ENCODE measurements around the gene TGFBR3L. TPM values are rescaled to one million over a fixed set of nuclear protein-coding genes. Genes with fewer than 3 reads are reported as not detected.

Gene TGFBR3L
- total RNA-seq, 2 experiments from 2014 or later: 0.13 to 0.61 TPM

GRCh38 chr19:7968008-7968795, 53.6 kb downstream of the TGFBR3L start:
- H3K9me3 ChIP-seq (ENCODE audit: low read length): no peaks in the 10 kb centered on the region
- H3K9me2 ChIP-seq (ENCODE audit: insufficient read depth, low read length): no peaks in the 10 kb centered on the region
- no peaks in the 10 kb centered on the region for H3K4me1 ChIP-seq (ENCODE audit: insufficient read depth, low read length, poor library complexity, severe bottlenecking)
- H3K79me2 ChIP-seq (ENCODE audit: insufficient read depth, low read depth, low read length): no peaks in the 10 kb centered on the region
- ChIA-PET POLR2A (no interaction called here), CTCF (ENCODE audit: unreplicated experiment) (no interaction called here)
- TF ChIP-seq CTCF (conservative IDR thresholded peaks at IDR 0.05; ENCODE audit: low read length): no peak
- no peak for TF ChIP-seq EZH2phosphoT487 (IDR thresholded peaks at IDR 0.05; ENCODE audit: borderline replicate concordance, low read depth, low read length)
- intact Hi-C loops (cut with micrococcal nuclease; ENCODE audit: unreplicated experiment): no loop called here
- H3K27ac ChIP-seq (ENCODE audit: low read depth, low read length, poor library complexity, severe bottlenecking): no peak overlapping the region
- peaks cover 85% of the 10 kb centered on the region for H3K36me3 ChIP-seq (ENCODE audit: insufficient read depth, low read length)
- no peaks in the 10 kb centered on the region for H4K20me1 ChIP-seq (ENCODE audit: insufficient read depth, low read length)
- no TSS peak for BruUV-seq (replicated peaks)
- no peak overlapping the region for H3K4me2 ChIP-seq (ENCODE audit: low read length)
- DNase-seq (ENCODE audit: low spot score): no peak
- no peak overlapping the region for H3K4me3 ChIP-seq (ENCODE audit: low read depth, low read length, poor library complexity, severe bottlenecking)
- no peak overlapping the region for H2AFZ ChIP-seq (ENCODE audit: low read length)

Other genes starting within 250 kb of the TGFBR3L start
- not detected in 2 replicates for gene RETN, start 245.8 kb upstream of the TGFBR3L start, total RNA-seq (2014; rRNA removed; shearing (Covaris generic))
- not detected in 2 replicates for gene RETN, start 245.8 kb upstream of the TGFBR3L start, total RNA-seq (2022)
- gene MCEMP1, start 237.7 kb upstream of the TGFBR3L start, total RNA-seq (2014; rRNA removed; shearing (Covaris generic)): 0.22 and 0.28 TPM in 2 replicates
- gene MCEMP1, start 237.7 kb upstream of the TGFBR3L start, total RNA-seq (2022): not detected in 2 replicates
- 78.4 and 91.5 TPM in 2 replicates for gene TRAPPC5, start 234.0 kb upstream of the TGFBR3L start, total RNA-seq (2014; rRNA removed; shearing (Covaris generic))
- 115 and 150 TPM in 2 replicates for gene TRAPPC5, start 234.0 kb upstream of the TGFBR3L start, total RNA-seq (2022)
- 3.3 and 3.7 TPM in 2 replicates for gene FCER2, start 212.7 kb upstream of the TGFBR3L start, total RNA-seq (2014; rRNA removed; shearing (Covaris generic))
- gene FCER2, start 212.7 kb upstream of the TGFBR3L start, total RNA-seq (2022): 3.9 and 4.6 TPM in 2 replicates
- gene CLEC4G, start 182.7 kb upstream of the TGFBR3L start, total RNA-seq (2014; rRNA removed; shearing (Covaris generic)): not detected in 2 replicates
- not detected in 2 replicates for gene CLEC4G, start 182.7 kb upstream of the TGFBR3L start, total RNA-seq (2022)
- gene CD209, start 167.3 kb upstream of the TGFBR3L start, total RNA-seq (2014; rRNA removed; shearing (Covaris generic)): not detected in 2 replicates
- not detected in 2 replicates for gene CD209, start 167.3 kb upstream of the TGFBR3L start, total RNA-seq (2022)
- gene CLEC4M, start 151.6 kb upstream of the TGFBR3L start, total RNA-seq (2014; rRNA removed; shearing (Covaris generic)): not detected in 2 replicates
- not detected in 2 replicates for gene CLEC4M, start 151.6 kb upstream of the TGFBR3L start, total RNA-seq (2022)
- 2.7 and 7.4 TPM in 2 replicates for gene EVI5L, start 84.6 kb upstream of the TGFBR3L start, total RNA-seq (2014; rRNA removed; shearing (Covaris generic))
- gene EVI5L, start 84.6 kb upstream of the TGFBR3L start, total RNA-seq (2022): 5.5 and 5.9 TPM in 2 replicates
- gene PRR36, start 40.4 kb upstream of the TGFBR3L start, total RNA-seq (2014; rRNA removed; shearing (Covaris generic)): not detected in 2 replicates
- 0.17 TPM in 1 of 2 replicates, not detected in the other for gene PRR36, start 40.4 kb upstream of the TGFBR3L start, total RNA-seq (2022)
- 0.08 TPM in 1 of 2 replicates, not detected in the other for gene LRRC8E, start 26.3 kb upstream of the TGFBR3L start, total RNA-seq (2014; rRNA removed; shearing (Covaris generic))
- gene LRRC8E, start 26.3 kb upstream of the TGFBR3L start, total RNA-seq (2022): not detected in 2 replicates
- 19.4 and 23.2 TPM in 2 replicates for gene MAP2K7, start 11.0 kb upstream of the TGFBR3L start, total RNA-seq (2014; rRNA removed; shearing (Covaris generic))
- 44.5 and 48.1 TPM in 2 replicates for gene MAP2K7, start 11.0 kb upstream of the TGFBR3L start, total RNA-seq (2022)
- 4.9 and 21.6 TPM in 2 replicates for gene SNAPC2, start 5.5 kb downstream of the TGFBR3L start, total RNA-seq (2014; rRNA removed; shearing (Covaris generic))
- 6.2 and 8.2 TPM in 2 replicates for gene SNAPC2, start 5.5 kb downstream of the TGFBR3L start, total RNA-seq (2022)
- gene CTXN1, start 11.3 kb downstream of the TGFBR3L start, total RNA-seq (2014; rRNA removed; shearing (Covaris generic)): 0.13 TPM in 1 of 2 replicates, not detected in the other
- 0.98 and 1.0 TPM in 2 replicates for gene CTXN1, start 11.3 kb downstream of the TGFBR3L start, total RNA-seq (2022)
- gene TIMM44, start 28.8 kb downstream of the TGFBR3L start, total RNA-seq (2014; rRNA removed; shearing (Covaris generic)): 86.0 and 89.0 TPM in 2 replicates
- 97.6 and 116 TPM in 2 replicates for gene TIMM44, start 28.8 kb downstream of the TGFBR3L start, total RNA-seq (2022)
- 43.5 and 65.4 TPM in 2 replicates for gene ELAVL1, start 90.8 kb downstream of the TGFBR3L start, total RNA-seq (2014; rRNA removed; shearing (Covaris generic))
- 162 and 168 TPM in 2 replicates for gene ELAVL1, start 90.8 kb downstream of the TGFBR3L start, total RNA-seq (2022)
- 0.88 TPM in 1 of 2 replicates, not detected in the other for gene CCL25, start 137.9 kb downstream of the TGFBR3L start, total RNA-seq (2014; rRNA removed; shearing (Covaris generic))
- 0.57 and 0.70 TPM in 2 replicates for gene CCL25, start 137.9 kb downstream of the TGFBR3L start, total RNA-seq (2022)
- gene FBN3, start 234.8 kb downstream of the TGFBR3L start, total RNA-seq (2014; rRNA removed; shearing (Covaris generic)): not detected in 2 replicates
- not detected in 2 replicates for gene FBN3, start 234.8 kb downstream of the TGFBR3L start, total RNA-seq (2022)

Measured in OCI-LY7 (cell line).